Chondrocyte (in vitro differentiated cells): Measurements from ENCODE around the gene PSD4. TPM values are rescaled to one million over a fixed set of nuclear protein-coding genes. Genes with fewer than 3 reads are reported as not detected.

Source experiments
- DNase-seq: peaks from one replicate; pipeline ENCODE4 v3.0.0; 2021; ENCODE audit warnings: mixed read lengths, low spot score
- H3K27ac Mint-ChIP-seq: one replicate; pipeline ENCODE4 v1.8.0; 2021; ENCODE audit warnings: mild to moderate bottlenecking, moderate library complexity, mixed read lengths; ENCODE audit not compliant: unreplicated experiment
- H3K27me3 Mint-ChIP-seq: 2 replicates; pipeline ENCODE4 v1.8.0; 2021; ENCODE audit warnings: low read depth, mixed read lengths
- H3K36me3 Mint-ChIP-seq: 2 replicates; pipeline ENCODE4 v1.8.0; 2021; ENCODE audit warnings: low read depth, mixed read lengths
- H3K4me1 Mint-ChIP-seq: 2 replicates; pipeline ENCODE4 v1.8.0; 2021; ENCODE audit warnings: low read depth, mild to moderate bottlenecking, mixed read lengths
- H3K4me3 Mint-ChIP-seq: one replicate; pipeline ENCODE4 v1.8.0; 2021; ENCODE audit warnings: mild to moderate bottlenecking, moderate library complexity, mixed read lengths; ENCODE audit not compliant: unreplicated experiment
- H3K9me3 Mint-ChIP-seq: 2 replicates; pipeline ENCODE4 v1.8.0; 2021; ENCODE audit warnings: low read depth, mixed read lengths
- CTCF ChIP-seq: fragments of 200-600 bp; sonication (generic); IDR thresholded peaks from 2 replicates; pipeline ENCODE4 v1.5.0; 2021; ENCODE audit warnings: antibody characterized with exemption, mild to moderate bottlenecking, moderate library complexity
- total RNA-seq: library from RNA; stranded (reverse); gene quantifications from 3 replicates; pipeline ENCODE4 v1.2.1, GENCODE V29; 2021

Gene PSD4
- total RNA-seq, 1 donor from 2014 or later, result 5.5 TPM

- Mint-ChIP-seq H3K4me3 (no peak overlapping the region), H3K27me3 (no peaks in the 10 kb centered on the region), H3K9me3 (no peaks in the 10 kb centered on the region), H3K4me1 (peaks cover 11% of the 10 kb centered on the region), H3K27ac (no peak overlapping the region), H3K36me3 (peaks cover 1% of the 10 kb centered on the region)
- TF ChIP-seq CTCF, result peak; percentile 97
- no peak for DNase-seq
Observed at GRCh38 chr2:113248997-113249770, 75.4 kb downstream of the PSD4 start.

- H3K9me3 Mint-ChIP-seq, result no peaks in the 10 kb centered on the region
- no peak for TF ChIP-seq CTCF
- peaks cover 25% of the 10 kb centered on the region for H3K4me1 Mint-ChIP-seq
- no peak overlapping the region for H3K4me3 Mint-ChIP-seq
- peaks cover 1% of the 10 kb centered on the region for H3K36me3 Mint-ChIP-seq
- no peak for DNase-seq
- H3K27me3 Mint-ChIP-seq, result no peaks in the 10 kb centered on the region
- no peak overlapping the region for H3K27ac Mint-ChIP-seq
Observed at GRCh38 chr2:113251118-113251517, 77.3 kb downstream of the PSD4 start.

DNA sequence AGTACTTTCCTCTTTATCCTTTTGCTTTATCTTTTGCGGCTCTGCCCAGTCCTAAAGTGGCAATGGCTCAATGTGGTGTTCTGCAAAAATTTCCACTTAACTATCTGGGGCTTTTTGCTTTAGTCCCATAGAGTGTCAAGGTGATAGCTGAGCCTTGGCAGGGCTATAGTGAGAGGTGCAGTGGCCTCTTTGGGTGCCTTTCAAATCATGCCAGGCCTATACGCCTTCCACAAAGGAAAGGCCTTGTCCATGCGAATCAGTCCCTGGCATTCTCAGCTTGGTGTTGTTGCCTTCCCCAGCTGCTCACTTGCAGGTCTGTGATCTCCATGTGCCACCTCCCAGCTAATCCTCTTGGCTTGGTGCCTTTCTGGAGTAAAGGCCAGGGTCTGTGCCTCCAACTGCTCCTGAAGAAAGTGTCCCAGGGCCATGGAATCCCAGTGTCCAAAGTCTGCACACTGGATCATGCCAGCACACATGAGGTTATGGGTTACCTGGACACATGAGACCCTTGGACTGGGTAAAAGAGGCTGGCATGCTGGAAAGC is 78.3 kb downstream of the PSD4 start:
- TF ChIP-seq CTCF, result no peak
- H3K9me3 Mint-ChIP-seq, result no peaks in the 10 kb centered on the region
- H3K27ac Mint-ChIP-seq, result no peak overlapping the region
- DNase-seq, result no peak
- peaks cover 1% of the 10 kb centered on the region for H3K36me3 Mint-ChIP-seq
- peaks cover 31% of the 10 kb centered on the region for H3K4me1 Mint-ChIP-seq
- no peak overlapping the region for H3K4me3 Mint-ChIP-seq
- H3K27me3 Mint-ChIP-seq, result no peaks in the 10 kb centered on the region

GRCh38 chr2:113253453-113253852 is 79.7 kb downstream of the PSD4 start:
- no peak for TF ChIP-seq CTCF
- H3K36me3 Mint-ChIP-seq, result no peaks in the 10 kb centered on the region
- no peak for DNase-seq
- no peak overlapping the region for H3K4me3 Mint-ChIP-seq
- H3K27ac Mint-ChIP-seq, result no peak overlapping the region
- no peaks in the 10 kb centered on the region for H3K27me3 Mint-ChIP-seq
- peaks cover 44% of the 10 kb centered on the region for H3K4me1 Mint-ChIP-seq
- no peaks in the 10 kb centered on the region for H3K9me3 Mint-ChIP-seq

DNA sequence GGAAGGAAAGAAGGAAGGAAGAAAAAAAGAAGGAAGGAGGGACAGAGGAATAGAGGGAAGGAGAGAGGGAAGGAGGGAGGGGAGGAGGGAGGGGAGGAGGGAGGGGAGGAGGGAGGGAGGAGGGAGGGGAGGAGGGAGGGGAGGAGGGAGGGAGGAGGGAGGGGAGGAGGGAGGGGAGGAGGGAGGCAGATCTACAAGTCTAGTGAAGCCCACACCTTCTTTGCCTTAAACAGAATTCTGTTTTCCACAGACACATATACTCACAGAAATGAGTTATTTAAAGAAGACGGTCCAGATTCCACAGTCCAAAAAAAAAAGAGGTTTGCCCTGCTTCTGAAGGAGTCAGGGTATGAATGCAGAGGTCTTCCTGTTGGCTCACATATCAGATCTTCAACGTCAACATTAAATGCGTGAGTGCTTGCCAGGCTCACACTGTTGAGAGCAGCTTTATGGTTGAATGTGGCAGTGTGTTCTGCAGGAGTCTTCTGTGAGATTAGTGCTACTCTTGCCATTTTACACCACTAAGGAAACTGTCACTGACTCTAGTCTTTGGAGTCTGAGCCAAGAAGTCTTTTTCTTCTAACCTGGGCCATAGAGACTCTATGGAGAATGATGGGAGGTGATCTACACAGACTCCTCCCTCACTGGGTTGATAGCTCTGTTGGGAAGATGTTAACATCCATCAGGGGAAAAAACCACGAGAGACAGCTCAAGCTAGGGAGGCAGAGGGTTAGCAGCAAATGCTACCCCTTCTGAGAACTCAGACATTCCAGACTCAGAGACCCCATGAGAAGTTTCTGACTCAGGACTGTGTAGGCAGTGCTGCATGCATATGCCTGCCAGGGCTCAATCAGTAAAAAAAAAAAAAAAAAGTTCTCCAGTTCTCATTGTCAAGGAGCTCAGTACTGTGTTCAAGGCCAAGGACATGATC is 81.6 kb downstream of the PSD4 start:
- Mint-ChIP-seq H3K36me3 (no peaks in the 10 kb centered on the region), H3K9me3 (no peaks in the 10 kb centered on the region), H3K27me3 (peaks cover 1% of the 10 kb centered on the region), H3K27ac (peak overlapping the region; percentile 67), H3K4me3 (no peak overlapping the region), H3K4me1 (peaks cover 38% of the 10 kb centered on the region)
- DNase-seq, result no peak
- TF ChIP-seq CTCF, result no peak
